Measurements from ENCODE around the gene MYO7B.

DNA sequence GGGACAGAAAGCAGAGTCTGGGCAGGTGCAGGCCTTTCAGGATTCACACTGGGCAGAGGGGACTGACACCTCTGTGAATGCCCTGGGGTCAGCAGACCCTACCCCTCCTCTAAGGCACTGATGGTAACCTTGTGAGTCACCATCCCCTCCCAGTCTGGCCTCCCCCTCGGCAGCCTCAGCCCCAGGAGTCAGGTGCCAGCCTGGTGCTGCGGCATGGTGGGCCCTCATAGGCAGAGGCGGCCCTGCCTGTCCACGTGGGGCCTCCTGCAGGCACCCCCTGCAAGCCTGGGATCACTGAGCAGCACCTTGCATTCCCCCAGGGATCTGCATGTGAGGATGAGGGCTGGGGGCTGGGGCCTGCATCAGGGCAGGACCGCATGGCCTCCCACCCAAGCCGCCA is 105.7 kb downstream of the MYO7B start:
- TF ChIP-seq CTCF (IDR thresholded peaks at IDR 0.05; ENCODE audit: borderline replicate concordance, extremely low read depth, low read length, poor library complexity, severe bottlenecking), result no peak
- TF ChIP-seq EZH2 (IDR thresholded peaks at IDR 0.05; ENCODE audit: borderline replicate concordance, low read depth, low read length, severe bottlenecking), result no peak
